H9 (cell line): ENCODE data around the gene GPC6. TPM values are rescaled to one million over a fixed set of nuclear protein-coding genes. Genes with fewer than 3 reads are reported as not detected.

Experiments used
- DNase-seq: peaks from one replicate; pipeline ENCODE4 v3.0.0-alpha.2; 2017
- H2AFZ ChIP-seq: one replicate; pipeline ENCODE4 v1.6.1; 2013; ENCODE audit warnings: mild to moderate bottlenecking, low read length, control low read depth, moderate library complexity
- H2AK5ac ChIP-seq: 2 replicates; pipeline ENCODE4 v1.6.1; 2013; ENCODE audit warnings: low read length, control low read depth, mixed read lengths; ENCODE audit not compliant: insufficient read length
- H2BK120ac ChIP-seq: one replicate; pipeline ENCODE4 v1.6.1; 2013; ENCODE audit warnings: low read depth, mild to moderate bottlenecking, low read length, control low read depth, inconsistent platforms; ENCODE audit not compliant: poor library complexity, severe bottlenecking
- H2BK12ac ChIP-seq: 2 replicates; pipeline ENCODE4 v1.6.1; 2013; ENCODE audit warnings: low read length, control low read depth, mixed read lengths, low read depth; ENCODE audit not compliant: insufficient read length
- H2BK15ac ChIP-seq: 2 replicates; pipeline ENCODE4 v1.6.1; 2013; ENCODE audit warnings: low read depth, low read length, control low read depth
- H2BK20ac ChIP-seq: one replicate; pipeline ENCODE4 v1.6.1; 2013; ENCODE audit warnings: low read depth, mild to moderate bottlenecking, low read length, control low read depth, inconsistent platforms; ENCODE audit not compliant: poor library complexity, severe bottlenecking
- H2BK5ac ChIP-seq: 2 replicates; pipeline ENCODE4 v1.6.1; 2013; ENCODE audit warnings: low read length, control low read depth, mixed read lengths; ENCODE audit not compliant: insufficient read length
- H3K14ac ChIP-seq: 2 replicates; pipeline ENCODE4 v1.6.1; 2013; ENCODE audit warnings: low read length, control low read depth; ENCODE audit not compliant: insufficient read depth
- H3K18ac ChIP-seq: 2 replicates; pipeline ENCODE4 v1.6.1; 2013; ENCODE audit warnings: low read depth, mild to moderate bottlenecking, mixed read lengths, low read length, control low read depth; ENCODE audit not compliant: insufficient read length
- H3K23ac ChIP-seq: 2 replicates; pipeline ENCODE4 v1.6.1; 2013; ENCODE audit warnings: low read length, control low read depth, mixed read lengths, low read depth; ENCODE audit not compliant: insufficient read length
- H3K23me2 ChIP-seq: 2 replicates; pipeline ENCODE4 v1.6.1; 2013; ENCODE audit warnings: low read depth, mild to moderate bottlenecking, mixed read lengths, low read length, control low read depth; ENCODE audit not compliant: insufficient read length, poor library complexity, severe bottlenecking
- H3K27ac ChIP-seq: 2 replicates; pipeline ENCODE4 v1.5.1; 2013; ENCODE audit warnings: low read length, control low read depth, mixed read lengths, low read depth; ENCODE audit not compliant: insufficient read length
- H3K27me3 ChIP-seq: 2 replicates; pipeline ENCODE4 v1.6.1; 2013; ENCODE audit warnings: low read length, control low read depth, inconsistent platforms; ENCODE audit not compliant: insufficient read depth
- H3K4ac ChIP-seq: 2 replicates; pipeline ENCODE4 v1.6.1; 2013; ENCODE audit warnings: low read depth, mild to moderate bottlenecking, control low read depth, inconsistent platforms, low read length, moderate library complexity
- H3K4me1 ChIP-seq: 2 replicates; pipeline ENCODE4 v1.6.1; 2013; ENCODE audit warnings: low read length, control low read depth, inconsistent platforms; ENCODE audit not compliant: insufficient read depth
- H3K4me2 ChIP-seq: 2 replicates; pipeline ENCODE4 v1.6.1; 2013; ENCODE audit warnings: low read length, control low read depth, mixed read lengths; ENCODE audit not compliant: insufficient read length, insufficient read depth
- H3K56ac ChIP-seq: 2 replicates; pipeline ENCODE4 v1.6.1; 2013; ENCODE audit warnings: low read depth, mild to moderate bottlenecking, mixed read lengths, low read length, control low read depth; ENCODE audit not compliant: insufficient read length
- H3K79me1 ChIP-seq: 2 replicates; pipeline ENCODE4 v1.6.1; 2013; ENCODE audit warnings: low read depth, mild to moderate bottlenecking, moderate library complexity, low read length, control low read depth, inconsistent platforms; ENCODE audit not compliant: insufficient read depth, poor library complexity, severe bottlenecking
- H3K79me2 ChIP-seq: 2 replicates; pipeline ENCODE4 v1.6.1; 2013; ENCODE audit warnings: low read length, control low read depth, inconsistent platforms; ENCODE audit not compliant: insufficient read depth
- H3K9ac ChIP-seq: 2 replicates; pipeline ENCODE4 v1.6.1; 2013; ENCODE audit warnings: low read length, control low read depth, mixed read lengths; ENCODE audit not compliant: insufficient read length; ENCODE audit errors: extremely low read depth
- H3K9me3 ChIP-seq: one replicate; pipeline ENCODE4 v1.6.1; 2013; ENCODE audit warnings: low read depth, low read length, inconsistent platforms; ENCODE audit not compliant: control insufficient read depth
- H3T11ph ChIP-seq: one replicate; pipeline ENCODE4 v1.6.1; 2013; ENCODE audit warnings: mild to moderate bottlenecking, low read length, control low read depth, inconsistent platforms
- H4K20me1 ChIP-seq: one replicate; pipeline ENCODE4 v1.6.1; 2013; ENCODE audit not compliant: control insufficient read depth, insufficient read length, insufficient read depth
- H4K5ac ChIP-seq: 2 replicates; pipeline ENCODE4 v1.6.1; 2013; ENCODE audit warnings: low read depth, mild to moderate bottlenecking, mixed read lengths, low read length, control low read depth; ENCODE audit not compliant: insufficient read length
- H4K8ac ChIP-seq: replicated peaks from 2 replicates; pipeline ENCODE4 v1.6.1; 2013; ENCODE audit warnings: low read length, control low read depth, mixed read lengths, low read depth; ENCODE audit not compliant: insufficient read length
- H4K91ac ChIP-seq: 2 replicates; pipeline ENCODE4 v1.6.1; 2013; ENCODE audit warnings: low read depth, mild to moderate bottlenecking, moderate library complexity, mixed read lengths, low read length, control low read depth; ENCODE audit not compliant: insufficient read length
- H3K27ac Mint-ChIP-seq, 3 experiments: 2 replicates in 2 of 3; 3 replicates in 1 of 3; pipeline ENCODE4 v1.8.0; 2020 to 2021; ENCODE audit warnings: mixed read lengths in 3 of 3, mild to moderate bottlenecking in 1 of 3, moderate library complexity in 1 of 3
- H3K27me3 Mint-ChIP-seq: 2 replicates; pipeline ENCODE4 v1.8.0; 2021; ENCODE audit warnings: low read depth, mild to moderate bottlenecking, moderate library complexity, mixed read lengths
- H3K36me3 Mint-ChIP-seq, 3 experiments: 2 replicates in 2 of 3; 3 replicates in 1 of 3; pipeline ENCODE4 v1.8.0; 2020 to 2021; ENCODE audit warnings: low read depth in 3 of 3, mixed read lengths in 3 of 3; ENCODE audit not compliant: insufficient read depth in 1 of 3
- H3K4me1 Mint-ChIP-seq, 2 experiments: 2 replicates each; pipeline ENCODE4 v1.8.0; 2020; ENCODE audit warnings: mixed read lengths in 2 of 2
- H3K4me3 Mint-ChIP-seq, 2 experiments: 2 replicates in 1 of 2; 3 replicates in 1 of 2; pipeline ENCODE4 v1.8.0; 2020 to 2021; ENCODE audit warnings: mild to moderate bottlenecking in 2 of 2, mixed read lengths in 2 of 2, moderate library complexity in 1 of 2
- H3K9me3 Mint-ChIP-seq, 2 experiments: 2 replicates in 1 of 2; 3 replicates in 1 of 2; pipeline ENCODE4 v1.8.0; 2020; ENCODE audit warnings: mild to moderate bottlenecking in 2 of 2, mixed read lengths in 2 of 2, moderate library complexity in 1 of 2
- WGBS: extraction: QIAGEN DNeasy Blood & Tissue Kit; methylation state at CpG from one replicate; pipeline ENCODE4 v1.1.7; 2013; ENCODE audit warnings: missing lambda C conversion rate, low lambda C conversion rate, mixed read lengths; ENCODE audit not compliant: insufficient read length; ENCODE audit errors: extremely low coverage; 5-methylcytosine and 5-hydroxymethylcytosine counted together
- total RNA-seq: library from RNA; stranded (reverse); gene quantifications from 2 replicates; pipeline ENCODE4 v1.2.1, GENCODE V29; 2021
- TF ChIP-seq, protein P1 (sequence below): fragments of 200-600 bp; sonication (generic); conservative IDR thresholded peaks from 3 replicates; pipeline ENCODE4 v1.8.0; 2021; ENCODE audit warnings: antibody characterized with exemption, mild to moderate bottlenecking

The GPC6 gene
- total RNA-seq, 1 experiment from 2014 or later, result 15.6 TPM

DNA sequence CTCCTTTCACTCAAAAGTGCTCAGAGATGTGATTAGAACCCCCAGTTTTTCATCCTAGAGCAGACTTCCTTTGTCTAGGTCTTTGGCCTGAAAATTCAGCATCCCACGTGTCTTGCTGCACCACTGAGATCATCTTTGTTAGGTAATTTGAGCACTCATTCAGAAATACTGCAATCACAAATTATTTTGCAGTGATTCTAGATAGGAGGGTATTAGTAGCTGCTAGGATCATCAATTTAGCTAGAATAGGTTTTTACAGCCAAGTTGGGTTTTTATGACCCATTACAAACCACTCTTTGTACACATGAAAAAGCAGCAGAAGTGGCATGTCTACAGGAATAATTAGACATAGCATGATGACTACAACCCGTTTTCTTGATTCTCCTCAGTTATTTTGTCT lies 219.6 kb downstream of the GPC6 start:
- H3K14ac ChIP-seq, result no peak overlapping the region
- no peak overlapping the region for H2BK15ac ChIP-seq
- no peak overlapping the region for H3K9ac ChIP-seq
- H4K91ac ChIP-seq, result no peak overlapping the region
- H3K4me1 ChIP-seq, result no peaks in the 10 kb centered on the region
- no peaks in the 10 kb centered on the region for H3K27me3 ChIP-seq
- Mint-ChIP-seq H3K27me3 (no peaks in the 10 kb centered on the region), H3K36me3 (no peaks in the 10 kb centered on the region), H3K9me3 (no peaks in the 10 kb centered on the region), H3K27ac (no peak overlapping the region), H3K4me1 (peaks cover 5 to 12% of the 10 kb centered on the region in 2 experiments; a peak in 3 of 4 replicates), H3K4me3 (no peak overlapping the region)
- H3K23ac ChIP-seq, result no peak overlapping the region
- no peaks in the 10 kb centered on the region for H3K79me2 ChIP-seq
- DNase-seq, result no peak
- H3K18ac ChIP-seq, result no peak overlapping the region
- no peak overlapping the region for H3K4me2 ChIP-seq
- H2BK20ac ChIP-seq, result no peak overlapping the region
- no peaks in the 10 kb centered on the region for H3K79me1 ChIP-seq
- H4K20me1 ChIP-seq, result no peaks in the 10 kb centered on the region
- no peaks in the 10 kb centered on the region for H3K23me2 ChIP-seq
- no peak overlapping the region for H2BK120ac ChIP-seq
- WGBS, result no CpG with 5 or more reads among the region's 2 CpGs
- no peak overlapping the region for H3K27ac ChIP-seq
- H3K4ac ChIP-seq, result no peak overlapping the region
- no peak overlapping the region for H2BK5ac ChIP-seq
- no peak overlapping the region for H4K5ac ChIP-seq
- no peak overlapping the region for H2AK5ac ChIP-seq
- TF ChIP-seq, protein P1, sequence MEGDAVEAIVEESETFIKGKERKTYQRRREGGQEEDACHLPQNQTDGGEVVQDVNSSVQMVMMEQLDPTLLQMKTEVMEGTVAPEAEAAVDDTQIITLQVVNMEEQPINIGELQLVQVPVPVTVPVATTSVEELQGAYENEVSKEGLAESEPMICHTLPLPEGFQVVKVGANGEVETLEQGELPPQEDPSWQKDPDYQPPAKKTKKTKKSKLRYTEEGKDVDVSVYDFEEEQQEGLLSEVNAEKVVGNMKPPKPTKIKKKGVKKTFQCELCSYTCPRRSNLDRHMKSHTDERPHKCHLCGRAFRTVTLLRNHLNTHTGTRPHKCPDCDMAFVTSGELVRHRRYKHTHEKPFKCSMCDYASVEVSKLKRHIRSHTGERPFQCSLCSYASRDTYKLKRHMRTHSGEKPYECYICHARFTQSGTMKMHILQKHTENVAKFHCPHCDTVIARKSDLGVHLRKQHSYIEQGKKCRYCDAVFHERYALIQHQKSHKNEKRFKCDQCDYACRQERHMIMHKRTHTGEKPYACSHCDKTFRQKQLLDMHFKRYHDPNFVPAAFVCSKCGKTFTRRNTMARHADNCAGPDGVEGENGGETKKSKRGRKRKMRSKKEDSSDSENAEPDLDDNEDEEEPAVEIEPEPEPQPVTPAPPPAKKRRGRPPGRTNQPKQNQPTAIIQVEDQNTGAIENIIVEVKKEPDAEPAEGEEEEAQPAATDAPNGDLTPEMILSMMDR, result no peak
- no peak overlapping the region for H3K56ac ChIP-seq
- H3T11ph ChIP-seq, result no peak overlapping the region
- no peak overlapping the region for H2AFZ ChIP-seq
- no peaks in the 10 kb centered on the region for H3K9me3 ChIP-seq
- no peak overlapping the region for H2BK12ac ChIP-seq
- H4K8ac ChIP-seq, result no peak overlapping the region
